GM12878 (cell line): Measurements from ENCODE around the gene ENOX2. TPM values are rescaled to one million over a fixed set of nuclear protein-coding genes. Genes with fewer than 3 reads are reported as not detected.

Experiments
- ATAC-seq: fragments of 200-7000 bp; cut with Tn5 transposase; 3 replicates; pipeline ENCODE4 v1.9.1; 2020; ENCODE audit warnings: mild to moderate bottlenecking, moderate library complexity
- BruUV-seq: library from RNA; stranded (reverse); fragments of 400-500 nt; replicated peaks from 2 replicates; lab custom pipeline; 2021; lab: Mats Ljungman, UMichigan
- CTCF ChIA-PET: fragments of 300-600 bp; sonication (Branson Sonifier 250); formaldehyde crosslinking; extraction: SDS; loops from one replicate; lab custom pipeline; 2021; ENCODE audit warnings: inconsistent platforms; lab: Yijun Ruan, JAX
- POLR2A ChIA-PET: fragments of 350-600 bp; formaldehyde crosslinking; extraction: SDS; loops from one replicate; lab custom pipeline; 2021; ENCODE audit warnings: inconsistent platforms; lab: Charles Lee
- RAD21 ChIA-PET: fragments of 300-600 bp; sonication (Branson Sonifier 250); formaldehyde crosslinking; loops from one replicate; lab custom pipeline; 2023; ENCODE audit warnings: antibody characterized with exemption; ENCODE audit not compliant: unreplicated experiment; lab: Charles Lee
- SMC1A ChIA-PET: fragments of 300-600 bp; sonication (Branson Sonifier 250); formaldehyde crosslinking; loops from one replicate; lab custom pipeline; 2023; ENCODE audit not compliant: unreplicated experiment, uncharacterized antibody; lab: Charles Lee
- DNase-seq: peaks from one replicate; pipeline ENCODE4 v3.0.0-alpha.2; 2011; ENCODE audit warnings: low read depth, low spot score
- FAIRE-seq: peaks from 3 replicates; lab custom pipeline; 2011; peaks lifted over from hg19 to GRCh38; lab: Jason Lieb, UNC
- H2AFZ ChIP-seq: 2 replicates; pipeline ENCODE4 v1.6.0; 2011; ENCODE audit warnings: low read depth, low read length, control low read depth; ENCODE audit not compliant: control insufficient read depth
- H3K27ac ChIP-seq: 2 replicates; pipeline ENCODE4 v1.5.1; 2011; ENCODE audit warnings: control low read depth; ENCODE audit not compliant: control insufficient read depth, insufficient read depth
- H3K27me3 ChIP-seq, 2 experiments: replicated peaks in 1 of 2; 2 replicates each; pipeline versions ENCODE4 v1.6.0 to v1.6.1; 2011; ENCODE audit warnings: low read length in 1 of 2; ENCODE audit not compliant: control insufficient read depth in 2 of 2, insufficient read depth in 2 of 2
- H3K36me3 ChIP-seq, 2 experiments: 2 replicates each; pipeline ENCODE4 v1.5.1; 2011; ENCODE audit warnings: low read length in 1 of 2; ENCODE audit not compliant: control insufficient read depth in 2 of 2, insufficient read depth in 2 of 2
- H3K4me1 ChIP-seq: 2 replicates; pipeline ENCODE4 v1.6.1; 2011; ENCODE audit warnings: mild to moderate bottlenecking, low read length, moderate library complexity, mixed read lengths; ENCODE audit not compliant: control insufficient read depth, insufficient read depth
- H3K4me2 ChIP-seq: 2 replicates; pipeline ENCODE4 v1.6.0; 2011; ENCODE audit warnings: control low read depth; ENCODE audit not compliant: control insufficient read depth, insufficient read depth
- H3K4me3 ChIP-seq: fragments of 200-600 bp; sonication (generic); 2 replicates; pipeline ENCODE4 v1.5.1; 2016
- H3K79me2 ChIP-seq: 2 replicates; pipeline ENCODE4 v1.6.0; 2011; ENCODE audit warnings: low read length; ENCODE audit not compliant: control insufficient read depth, insufficient read depth
- H3K9ac ChIP-seq: 2 replicates; pipeline ENCODE4 v1.8.0; 2011; ENCODE audit warnings: low read length, control low read depth, mixed read lengths; ENCODE audit not compliant: control insufficient read depth, insufficient read depth
- H3K9me3 ChIP-seq: replicated peaks from 3 replicates; pipeline ENCODE4 v1.5.1; 2011; ENCODE audit warnings: mild to moderate bottlenecking, low read length; ENCODE audit not compliant: control insufficient read depth, insufficient read depth
- H4K20me1 ChIP-seq: 2 replicates; pipeline ENCODE4 v1.6.0; 2011; ENCODE audit not compliant: control insufficient read depth, insufficient read depth
- BHLHE40 ChIP-seq, 2 experiments: fragments of 450-650 bp in 1 of 2; IDR thresholded peaks; 2 replicates each; pipeline ENCODE4 v1.6.1; 2011 to 2017; ENCODE audit warnings: low read depth in 2 of 2, borderline replicate concordance in 1 of 2, improper control_type of control experiment in 1 of 2, low read length in 1 of 2, mild to moderate bottlenecking in 1 of 2
- CREM ChIP-seq: IDR thresholded peaks from 2 replicates; pipeline ENCODE4 v1.6.1; 2014; ENCODE audit warnings: antibody characterized with exemption, low read depth
- DPF2 ChIP-seq: fragments of 450-650 bp; IDR thresholded peaks from 2 replicates; pipeline ENCODE4 v1.6.1; 2017; ENCODE audit warnings: mild to moderate bottlenecking
- ETV6 ChIP-seq, 2 experiments: fragments of 450-650 bp in 1 of 2; IDR thresholded peaks in 1 of 2; conservative IDR thresholded peaks in 1 of 2; 2 replicates each; pipeline ENCODE4 v1.6.1; 2014; ENCODE audit warnings: antibody characterized with exemption in 1 of 2, borderline replicate concordance in 1 of 2, low read depth in 1 of 2, mild to moderate bottlenecking in 1 of 2, moderate library complexity in 1 of 2
- GABPA ChIP-seq: IDR thresholded peaks from 2 replicates; pipeline ENCODE4 v1.6.1; 2014; ENCODE audit warnings: antibody characterized with exemption, low read depth, mild to moderate bottlenecking, inconsistent platforms
- IRF4 ChIP-seq: IDR thresholded peaks from 2 replicates; pipeline ENCODE4 v1.6.1; 2011; ENCODE audit warnings: low read depth, low read length
- RUNX3 ChIP-seq: IDR thresholded peaks from 2 replicates; pipeline ENCODE4 v1.6.1; 2012; ENCODE audit warnings: low read length, inconsistent platforms
- SIX5 ChIP-seq: IDR thresholded peaks from 2 replicates; pipeline ENCODE4 v1.6.1; 2011; ENCODE audit warnings: mild to moderate bottlenecking, low read depth, low read length, moderate library complexity; ENCODE audit not compliant: severe bottlenecking
- ZNF384 ChIP-seq: IDR thresholded peaks from 2 replicates; pipeline ENCODE4 v1.6.1; 2012; ENCODE audit warnings: low read depth, mild to moderate bottlenecking, low read length, improper control_type of control experiment, borderline replicate concordance
- ZNF622 ChIP-seq: fragments of 450-650 bp; IDR thresholded peaks from 2 replicates; pipeline ENCODE4 v1.6.1; 2017; ENCODE audit warnings: mild to moderate bottlenecking, inconsistent platforms
- ZZZ3 ChIP-seq: IDR thresholded peaks from 2 replicates; pipeline ENCODE4 v1.6.1; 2011; ENCODE audit warnings: low read depth; ENCODE audit not compliant: control insufficient read depth, insufficient read length
- WGBS: methylation state at CpG from one replicate; pipeline ENCODE4 v1.1.6; 2016; ENCODE audit warnings: low lambda C conversion rate; ENCODE audit not compliant: insufficient replicate concordance, insufficient coverage; ENCODE audit errors: missing lambda C conversion rate; 5-methylcytosine and 5-hydroxymethylcytosine counted together
- in situ Hi-C: fragments of 300-500 bp; cut with MboI; formaldehyde crosslinking; loops from 9 replicates; pipeline ENCODE4 v1.14.3; 2018; ENCODE audit warnings: mixed read lengths
- intact Hi-C: fragments of 100-400 bp; cut with micrococcal nuclease; formaldehyde crosslinking; loops from one replicate; pipeline ENCODE4 v1.14.2; 2022; ENCODE audit not compliant: unreplicated experiment
- polyA plus RNA-seq, 11 experiments: library from polyadenylated mRNA; depleted of rRNA in 4 of 11; unstranded in 6 of 11; stranded (reverse) in 5 of 11; fragments of >200 nt; fragmentation: Nextera tagmentation in 4 of 11; fragmentation: Illumina TruSeq in 1 of 11; extraction: Ambion mirVana in 4 of 11; extraction: Trizol in 1 of 11; gene quantifications; 1 replicate in 1 of 11; 2 replicates in 10 of 11; pipeline versions ENCODE4 v1.2.1 to v1.2.3, GENCODE V29; 2011 to 2016; ENCODE audit warnings: inconsistent platforms in 2 of 11, missing spikeins in 2 of 11, low read depth in 1 of 11
- total RNA-seq, 4 experiments: library from RNA; depleted of rRNA in 3 of 4; stranded (reverse); fragments of >200 nt in 3 of 4; fragmentation: Illumina TruSeq in 1 of 4; extraction: Trizol in 1 of 4; gene quantifications; 2 replicates each; pipeline versions ENCODE4 v1.2.1 to v1.2.3, GENCODE V29; 2013 to 2021
- TF ChIP-seq, protein P1 (sequence below): fragments of 450-650 bp; IDR thresholded peaks from 2 replicates; pipeline ENCODE4 v1.6.1; 2017; ENCODE audit warnings: mild to moderate bottlenecking

ENOX2 gene
- total and polyA plus RNA-seq, 10 of the 15 experiments (the other 5 are each of a cell fraction or from before 2014, with no cell fraction given) = 3.2 to 13.0 (median 7.7) TPM

DNA sequence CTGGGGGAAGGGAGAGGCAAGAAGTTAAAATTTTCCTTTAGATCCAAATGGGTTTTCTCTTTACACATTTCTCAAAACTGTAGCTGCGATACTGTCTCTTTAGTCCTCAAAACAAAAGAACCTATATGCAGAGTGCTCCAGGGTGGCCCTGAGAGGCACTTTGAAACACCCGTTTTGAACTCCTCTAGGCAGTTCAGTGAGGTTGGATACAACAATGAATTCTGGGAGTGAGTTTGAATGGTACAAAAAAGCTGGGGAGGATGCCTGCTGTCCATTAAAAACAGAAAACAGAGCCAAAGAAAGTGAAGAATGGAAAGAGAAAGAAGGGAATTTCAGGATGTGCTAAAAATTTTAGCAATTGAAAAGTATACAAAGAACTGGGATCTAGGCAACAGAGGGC is 23.1 kb downstream of the ENOX2 start:
- CTCF ChIA-PET = no interaction called here
- no TSS peak for BruUV-seq
- in situ Hi-C loops = no loop called here
- Histone ChIP-seq H3K4me3 (no peak overlapping the region), H4K20me1 (no peaks in the 10 kb centered on the region), H3K9me3 (no peaks in the 10 kb centered on the region), H3K79me2 (no peaks in the 10 kb centered on the region), H3K36me3 (no peaks in the 10 kb centered on the region), H2AFZ (no peak overlapping the region), H3K27ac (no peak overlapping the region)
- DNase-seq (no peak), FAIRE-seq (no peak), ATAC-seq (no peak)
- intact Hi-C loops = no loop called here
- SMC1A ChIA-PET = interaction anchor here (1.1 kb wide), 1 partner anchor 17 kb away, joined by 3 read pairs; no protein-coding TSS in a partner anchor
- RAD21 ChIA-PET = no interaction called here
- POLR2A ChIA-PET = no interaction called here
- no peak for TF ChIP-seq RUNX3
- no peak for TF ChIP-seq SIX5
- TF ChIP-seq ZNF384 = no peak
- TF ChIP-seq BHLHE40 (IDR thresholded peaks at IDR 0.05; ENCODE audit: borderline replicate concordance in 1 of 2, low read depth in 2 of 2, low read length in 1 of 2) = no peak
- no peak for TF ChIP-seq ETV6 (conservative IDR thresholded peaks at IDR 0.05 in 1 of 2, IDR thresholded peaks at IDR 0.05 in 1 of 2; ENCODE audit: borderline replicate concordance in 1 of 2, low read depth in 1 of 2)
- TF ChIP-seq DPF2 = no peak
- TF ChIP-seq IRF4 = no peak
- TF ChIP-seq, protein P1, sequence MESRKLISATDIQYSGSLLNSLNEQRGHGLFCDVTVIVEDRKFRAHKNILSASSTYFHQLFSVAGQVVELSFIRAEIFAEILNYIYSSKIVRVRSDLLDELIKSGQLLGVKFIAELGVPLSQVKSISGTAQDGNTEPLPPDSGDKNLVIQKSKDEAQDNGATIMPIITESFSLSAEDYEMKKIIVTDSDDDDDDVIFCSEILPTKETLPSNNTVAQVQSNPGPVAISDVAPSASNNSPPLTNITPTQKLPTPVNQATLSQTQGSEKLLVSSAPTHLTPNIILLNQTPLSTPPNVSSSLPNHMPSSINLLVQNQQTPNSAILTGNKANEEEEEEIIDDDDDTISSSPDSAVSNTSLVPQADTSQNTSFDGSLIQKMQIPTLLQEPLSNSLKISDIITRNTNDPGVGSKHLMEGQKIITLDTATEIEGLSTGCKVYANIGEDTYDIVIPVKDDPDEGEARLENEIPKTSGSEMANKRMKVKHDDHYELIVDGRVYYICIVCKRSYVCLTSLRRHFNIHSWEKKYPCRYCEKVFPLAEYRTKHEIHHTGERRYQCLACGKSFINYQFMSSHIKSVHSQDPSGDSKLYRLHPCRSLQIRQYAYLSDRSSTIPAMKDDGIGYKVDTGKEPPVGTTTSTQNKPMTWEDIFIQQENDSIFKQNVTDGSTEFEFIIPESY = no peak
- no peak for TF ChIP-seq CREM
- no peak for TF ChIP-seq ZNF622
- no peak for TF ChIP-seq ZZZ3
- TF ChIP-seq GABPA = no peak
- TF ChIP-seq, all 136 proteins: peak for 0
- no peak overlapping the region for H3K9ac ChIP-seq
- no peaks in the 10 kb centered on the region for H3K4me1 ChIP-seq
- no peak overlapping the region for H3K4me2 ChIP-seq
- no peaks in the 10 kb centered on the region for H3K27me3 ChIP-seq
- 32% methylated on average over 2 of the region's 2 CpGs for WGBS
